Uterus (tissue), 2 donors: ENCODE measurements around the gene PROM1.

Experiments used
- CTCF ChIP-seq, 4 experiments: fragments of 200-600 bp in 2 of 4; fragments of 450-650 bp in 2 of 4; sonication (generic) in 2 of 4; IDR thresholded peaks; one replicate each; pipeline ENCODE4 v1.5.1; 2016 to 2019; ENCODE audit warnings: antibody characterized with exemption in 4 of 4, mild to moderate bottlenecking in 2 of 4, moderate library complexity in 1 of 4
- POLR2A ChIP-seq, 2 donors: fragments of 450-650 bp; IDR thresholded peaks; one replicate each; pipeline ENCODE4 v1.6.1; 2016; ENCODE audit warnings: antibody characterized with exemption in 2 of 2, mild to moderate bottlenecking in 1 of 2, moderate library complexity in 1 of 2

GRCh38 chr4:15988222-15988621 is 95.6 kb downstream of the PROM1 start:
- TF ChIP-seq CTCF (IDR thresholded peaks at IDR 0.05) (no peak), POLR2A (IDR thresholded peaks at IDR 0.05) (no peak)
